HepG2 (cell line): ENCODE data around the gene BABAM2. TPM values are rescaled to one million over a fixed set of nuclear protein-coding genes. Genes with fewer than 3 reads are reported as not detected.

Experiments
- HOMEZ ChIP-seq: IDR thresholded peaks from 2 replicates; pipeline ENCODE4 v1.6.1; 2016; ENCODE audit warnings: low read depth
- KMT2A ChIP-seq: sonication (generic); formaldehyde crosslinking; IDR thresholded peaks from 2 replicates; pipeline ENCODE4 v1.4.0; 2020; ENCODE audit warnings: missing genetic modification reagents
- MAZ ChIP-seq, 2 experiments: sonication (generic) in 1 of 2; formaldehyde crosslinking in 1 of 2; IDR thresholded peaks; 2 replicates each; pipeline versions ENCODE4 v1.5.0 to v1.6.1; 2012 to 2020; ENCODE audit warnings: low read depth in 2 of 2, mild to moderate bottlenecking in 2 of 2, borderline replicate concordance in 1 of 2, improper control_type of control experiment in 1 of 2, low read length in 1 of 2, missing genetic modification reagents in 1 of 2, moderate library complexity in 1 of 2
- MED1 ChIP-seq: sonication (generic); formaldehyde crosslinking; IDR thresholded peaks from 2 replicates; pipeline ENCODE4 v1.4.0; 2020; ENCODE audit warnings: missing genetic modification reagents
- NR0B2 ChIP-seq: sonication (generic); formaldehyde crosslinking; IDR thresholded peaks from 2 replicates; pipeline ENCODE4 v1.4.0; 2020; ENCODE audit warnings: mild to moderate bottlenecking, missing genetic modification reagents
- PLRG1 ChIP-seq: fragments of 450-650 bp; conservative IDR thresholded peaks from 2 replicates; pipeline ENCODE4 v1.6.1; 2016
- TARDBP ChIP-seq: sonication (generic); formaldehyde crosslinking; IDR thresholded peaks from 2 replicates; pipeline ENCODE4 v1.8.0; 2022; ENCODE audit warnings: mild to moderate bottlenecking, missing genetic modification reagents
- TFDP1 ChIP-seq: IDR thresholded peaks from 2 replicates; pipeline ENCODE4 v1.6.1; 2016; ENCODE audit warnings: missing compliant biosample characterization, missing genetic modification reagents, borderline replicate concordance
- ZNF280D ChIP-seq: sonication (generic); formaldehyde crosslinking; IDR thresholded peaks from 2 replicates; pipeline ENCODE4 v1.5.1; 2020; ENCODE audit warnings: mild to moderate bottlenecking, missing genetic modification reagents
- ZNF281 ChIP-seq: sonication (generic); formaldehyde crosslinking; IDR thresholded peaks from 2 replicates; pipeline ENCODE4 v1.4.0; 2020; ENCODE audit warnings: missing genetic modification reagents, borderline replicate concordance
- ZNF703 ChIP-seq: sonication (generic); formaldehyde crosslinking; IDR thresholded peaks from 2 replicates; pipeline ENCODE4 v1.5.1; 2020; ENCODE audit warnings: missing genetic modification reagents, mild to moderate bottlenecking, moderate library complexity, borderline replicate concordance
- ZSCAN20 ChIP-seq: sonication (generic); formaldehyde crosslinking; IDR thresholded peaks from 2 replicates; pipeline ENCODE4 v1.4.0; 2020; ENCODE audit warnings: missing genetic modification reagents, mild to moderate bottlenecking, borderline replicate concordance
- ZXDC ChIP-seq: sonication (generic); formaldehyde crosslinking; IDR thresholded peaks from 2 replicates; pipeline ENCODE4 v1.5.0; 2020; ENCODE audit warnings: mild to moderate bottlenecking, missing genetic modification reagents
- polyA plus RNA-seq, 8 experiments: library from polyadenylated mRNA; depleted of rRNA in 3 of 8; stranded (reverse) in 7 of 8; unstranded in 1 of 8; fragments of >200 nt; fragmentation: Illumina TruSeq in 4 of 8; extraction: Trizol in 4 of 8; gene quantifications; 2 replicates each; pipeline versions ENCODE4 v1.2.1 to v1.2.3, GENCODE V29; 2011 to 2016; ENCODE audit warnings: low read depth in 4 of 8, missing spikeins in 1 of 8, mixed read lengths in 1 of 8; ENCODE audit not compliant: insufficient read depth in 1 of 8
- total RNA-seq, 5 experiments: library from RNA; depleted of rRNA; stranded (reverse); fragments of >200 nt; fragmentation: Illumina TruSeq; extraction: Trizol; gene quantifications; 2 replicates each; pipeline ENCODE4 v1.2.3, GENCODE V29; 2016; ENCODE audit warnings: low read depth in 1 of 5

BABAM2 gene
- total and polyA plus RNA-seq, 2 of the 13 experiments (the other 11 are each of a cell fraction or from before 2014, with no cell fraction given): 24.9 to 28.0 TPM

- no peak for TF ChIP-seq TFDP1 (CRISPR knock-in tag)
- TF ChIP-seq ZSCAN20 (CRISPR knock-in tag): no peak
- no peak for TF ChIP-seq ZNF281 (CRISPR knock-in tag)
- no peak for TF ChIP-seq KMT2A (CRISPR knock-in tag)
- TF ChIP-seq ZNF280D (CRISPR knock-in tag): no peak
- no peak for TF ChIP-seq ZNF703 (CRISPR knock-in tag)
- TF ChIP-seq HOMEZ: no peak
- no peak for TF ChIP-seq PLRG1
- TF ChIP-seq TARDBP (CRISPR knock-in tag): no peak
- no peak for TF ChIP-seq ZXDC
- TF ChIP-seq NR0B2 (CRISPR knock-in tag): no peak
- no peak for TF ChIP-seq MAZ (IDR thresholded peaks at IDR 0.05; ENCODE audit: borderline replicate concordance, low read depth, low read length)
- TF ChIP-seq MAZ (CRISPR knock-in tag; IDR thresholded peaks at IDR 0.05; ENCODE audit: low read depth): no peak
- TF ChIP-seq MED1: no peak
- TF ChIP-seq, all 625 proteins: peak for 0
These were observed 442.2 kb downstream of the BABAM2 start (continued) for GRCh38 chr2:28332696-28333095.
